Natural killer cell (primary cell): ENCODE data around the gene TBC1D22B. TPM values are rescaled to one million over a fixed set of nuclear protein-coding genes. Genes with fewer than 3 reads are reported as not detected.

ENCODE experiments used
- ATAC-seq, 3 donors: fragments of 150-1000 bp in 2 of 3; fragments of 200-7000 bp in 1 of 3; cut with Tn5 transposase; 1 replicate in 1 of 3; 2 replicates in 2 of 3; pipeline ENCODE4 v1.10.0; 2021; ENCODE audit warnings: mild to moderate bottlenecking in 2 of 3, moderate library complexity in 2 of 3
- DNase-seq, 2 donors: peaks; one replicate each; pipeline versions ENCODE4 v3.0.0 to v3.0.0-alpha.2; 2013 to 2021; ENCODE audit warnings: mixed read lengths in 1 of 2
- H3K27ac ChIP-seq: one replicate; pipeline ENCODE4 v1.5.1; 2013; ENCODE audit warnings: mild to moderate bottlenecking, low read length
- H3K27me3 ChIP-seq: one replicate; pipeline ENCODE4 v1.6.1; 2013; ENCODE audit warnings: low read length; ENCODE audit not compliant: control insufficient read depth, insufficient read depth
- H3K36me3 ChIP-seq: one replicate; pipeline ENCODE4 v1.6.1; 2013; ENCODE audit warnings: low read length; ENCODE audit not compliant: control insufficient read depth, insufficient read depth
- H3K4me1 ChIP-seq: one replicate; pipeline ENCODE4 v1.6.1; 2013; ENCODE audit warnings: low read length; ENCODE audit not compliant: control insufficient read depth, insufficient read depth
- H3K4me3 ChIP-seq: one replicate; pipeline ENCODE4 v1.5.1; 2013; ENCODE audit warnings: low read length
- H3K9me3 ChIP-seq: one replicate; pipeline ENCODE4 v1.6.1; 2013; ENCODE audit warnings: low read length; ENCODE audit not compliant: control insufficient read depth, insufficient read depth
- H3K27ac Mint-ChIP-seq, 2 donors: one replicate each; pipeline ENCODE4 v1.8.0; 2022; ENCODE audit warnings: mild to moderate bottlenecking in 2 of 2, mixed read lengths in 2 of 2, moderate library complexity in 1 of 2
- H3K27me3 Mint-ChIP-seq, 2 donors: one replicate each; pipeline ENCODE4 v1.8.0; 2022; ENCODE audit warnings: low read depth in 2 of 2, mixed read lengths in 2 of 2
- H3K36me3 Mint-ChIP-seq: one replicate; pipeline ENCODE4 v1.8.0; 2022; ENCODE audit warnings: mixed read lengths
- H3K4me1 Mint-ChIP-seq, 2 donors: one replicate each; pipeline ENCODE4 v1.8.0; 2022; ENCODE audit warnings: mixed read lengths in 2 of 2
- H3K4me3 Mint-ChIP-seq: one replicate; pipeline ENCODE4 v1.8.0; 2022; ENCODE audit warnings: mild to moderate bottlenecking, moderate library complexity, mixed read lengths
- H3K9me3 Mint-ChIP-seq, 2 donors: one replicate each; pipeline ENCODE4 v1.8.0; 2022; ENCODE audit warnings: mixed read lengths in 2 of 2
- WGBS: methylation state at CpG from one replicate; pipeline ENCODE4 v1.1.7; 2013; ENCODE audit warnings: missing lambda C conversion rate; ENCODE audit not compliant: insufficient coverage; 5-methylcytosine and 5-hydroxymethylcytosine counted together
- intact Hi-C: fragments of 100-400 bp; cut with micrococcal nuclease; formaldehyde crosslinking; loops from one replicate; pipeline ENCODE4 v1.14.2; 2022
- total RNA-seq, 4 donors: library from RNA; stranded (reverse); fragments of 120-200 nt in 1 of 4; gene quantifications; one replicate each; pipeline versions ENCODE4 v1.2.3 to v1.2.4, GENCODE V29; 2013 to 2022
- TF ChIP-seq, protein P1 (sequence below): fragments of 200-600 bp; IDR thresholded peaks from one replicate; pipeline ENCODE4 v1.8.0; 2022; ENCODE audit warnings: antibody characterized with exemption

The TBC1D22B gene
- total RNA-seq, 3 donors from 2014 or later (not counting 1 experiment from before 2014, with no cell fraction given): 8.0 to 12.1 (median 12.0) TPM

- Histone ChIP-seq H3K9me3 (no peaks in the 10 kb centered on the region), H3K4me3 (no peak overlapping the region), H3K4me1 (no peaks in the 10 kb centered on the region), H3K27ac (no peak overlapping the region), H3K27me3 (no peaks in the 10 kb centered on the region), H3K36me3 (no peaks in the 10 kb centered on the region)
- Mint-ChIP-seq H3K27ac (no peak overlapping the region), H3K4me1 (no peaks in the 10 kb centered on the region), H3K4me3 (no peak overlapping the region), H3K36me3 (no peaks in the 10 kb centered on the region), H3K9me3 (no peaks in the 10 kb centered on the region), H3K27me3 (peaks cover 0 to 11% of the 10 kb centered on the region in 2 donors)
- intact Hi-C loops: no loop called here
- TF ChIP-seq, protein P1, sequence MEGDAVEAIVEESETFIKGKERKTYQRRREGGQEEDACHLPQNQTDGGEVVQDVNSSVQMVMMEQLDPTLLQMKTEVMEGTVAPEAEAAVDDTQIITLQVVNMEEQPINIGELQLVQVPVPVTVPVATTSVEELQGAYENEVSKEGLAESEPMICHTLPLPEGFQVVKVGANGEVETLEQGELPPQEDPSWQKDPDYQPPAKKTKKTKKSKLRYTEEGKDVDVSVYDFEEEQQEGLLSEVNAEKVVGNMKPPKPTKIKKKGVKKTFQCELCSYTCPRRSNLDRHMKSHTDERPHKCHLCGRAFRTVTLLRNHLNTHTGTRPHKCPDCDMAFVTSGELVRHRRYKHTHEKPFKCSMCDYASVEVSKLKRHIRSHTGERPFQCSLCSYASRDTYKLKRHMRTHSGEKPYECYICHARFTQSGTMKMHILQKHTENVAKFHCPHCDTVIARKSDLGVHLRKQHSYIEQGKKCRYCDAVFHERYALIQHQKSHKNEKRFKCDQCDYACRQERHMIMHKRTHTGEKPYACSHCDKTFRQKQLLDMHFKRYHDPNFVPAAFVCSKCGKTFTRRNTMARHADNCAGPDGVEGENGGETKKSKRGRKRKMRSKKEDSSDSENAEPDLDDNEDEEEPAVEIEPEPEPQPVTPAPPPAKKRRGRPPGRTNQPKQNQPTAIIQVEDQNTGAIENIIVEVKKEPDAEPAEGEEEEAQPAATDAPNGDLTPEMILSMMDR: no peak
- ATAC-seq: no peak
- WGBS: 100% methylated on average over 5 of the region's 5 CpGs
- no peak for DNase-seq
These were observed 81.2 kb downstream of the TBC1D22B start for GRCh38 chr6:37338745-37339255.

GRCh38 chr6:37339741-37340638 lies 82.4 kb downstream of the TBC1D22B start:
- Histone ChIP-seq H3K9me3 (no peaks in the 10 kb centered on the region), H3K36me3 (no peaks in the 10 kb centered on the region), H3K4me1 (no peaks in the 10 kb centered on the region), H3K27me3 (no peaks in the 10 kb centered on the region), H3K27ac (no peak overlapping the region), H3K4me3 (no peak overlapping the region)
- TF ChIP-seq, protein P1: no peak
- H3K4me1 Mint-ChIP-seq: no peaks in the 10 kb centered on the region
- H3K27me3 Mint-ChIP-seq: peaks cover 4 to 21% of the 10 kb centered on the region in 2 donors
- no peak overlapping the region for H3K27ac Mint-ChIP-seq
- DNase-seq (no peak), ATAC-seq (no peak)
- H3K9me3 Mint-ChIP-seq: no peaks in the 10 kb centered on the region
- no peaks in the 10 kb centered on the region for H3K36me3 Mint-ChIP-seq
- intact Hi-C loops: no loop called here
- 100% methylated on average over 4 of the region's 5 CpGs for WGBS
- no peak overlapping the region for H3K4me3 Mint-ChIP-seq

GRCh38 chr6:37340639-37340943 lies 83.0 kb downstream of the TBC1D22B start:
- no peak for ATAC-seq
- Mint-ChIP-seq H3K9me3 (no peaks in the 10 kb centered on the region), H3K4me3 (no peak overlapping the region), H3K27me3 (peaks cover 4 to 21% of the 10 kb centered on the region in 2 donors), H3K27ac (no peak overlapping the region), H3K36me3 (no peaks in the 10 kb centered on the region), H3K4me1 (no peaks in the 10 kb centered on the region)
- intact Hi-C loops: no loop called here
- Histone ChIP-seq H3K4me3 (no peak overlapping the region), H3K4me1 (no peaks in the 10 kb centered on the region), H3K9me3 (no peaks in the 10 kb centered on the region), H3K27ac (no peak overlapping the region), H3K27me3 (no peaks in the 10 kb centered on the region), H3K36me3 (no peaks in the 10 kb centered on the region)
- TF ChIP-seq, protein P1: no peak
- 91% methylated on average over 4 of the region's 4 CpGs for WGBS
- no peak for DNase-seq
